ENCODE data around the gene CT45A1. TPM values are rescaled to one million over a fixed set of nuclear protein-coding genes. Genes with fewer than 3 reads are reported as not detected.
A peak's percentile ranks its signal among the peaks of the same experiment; 100 is the strongest.
"Not testable (repeated sequence)": the region's sequence is repeated elsewhere in the genome, so short reads cannot be mapped to it uniquely, and the experiment has no call there.

The CT45A1 gene, protein sequence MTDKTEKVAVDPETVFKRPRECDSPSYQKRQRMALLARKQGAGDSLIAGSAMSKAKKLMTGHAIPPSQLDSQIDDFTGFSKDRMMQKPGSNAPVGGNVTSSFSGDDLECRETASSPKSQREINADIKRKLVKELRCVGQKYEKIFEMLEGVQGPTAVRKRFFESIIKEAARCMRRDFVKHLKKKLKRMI
- total RNA-seq (not detected), polyA plus RNA-seq (not detected)
- long read RNA-seq, donor 1 = 0 reads
- long read RNA-seq, donor 2 = 0 reads
- long read RNA-seq, donor 3 = 0 reads
- long read RNA-seq, donor 4 = 0 reads
- long read RNA-seq, donor 5 = 0 reads
- long read RNA-seq, donor 6 = 0 reads
- long read RNA-seq, donor 7 = 0 reads
- long read RNA-seq, donor 8 = 0 reads
- long read RNA-seq, donor 9 = 0 reads
- long read RNA-seq, donor 10 = 0 reads

GRCh38 chrX:135713183-135713689, at the start of gene CT45A1:
TSS of gene CT45A1 (plus strand) at chrX:135713639. CDS start at chrX:135718941, 5,302 bp downstream.
- H3K27ac ChIP-seq; H3K4me1 ChIP-seq (replicated peaks in 1 of 2); H3K4me3 ChIP-seq; H3K9me3 ChIP-seq (replicated peaks in 1 of 3); H3K27me3 ChIP-seq; H3K36me3 ChIP-seq (replicated peaks in 1 of 2); intact Hi-C loops (cut with DNase I); DNase-seq: not testable (repeated sequence)
- WGBS, 4 donors = 78 to 88% (median 81%) methylated on average over 3 to 12 of the region's 15 CpGs

DNA sequence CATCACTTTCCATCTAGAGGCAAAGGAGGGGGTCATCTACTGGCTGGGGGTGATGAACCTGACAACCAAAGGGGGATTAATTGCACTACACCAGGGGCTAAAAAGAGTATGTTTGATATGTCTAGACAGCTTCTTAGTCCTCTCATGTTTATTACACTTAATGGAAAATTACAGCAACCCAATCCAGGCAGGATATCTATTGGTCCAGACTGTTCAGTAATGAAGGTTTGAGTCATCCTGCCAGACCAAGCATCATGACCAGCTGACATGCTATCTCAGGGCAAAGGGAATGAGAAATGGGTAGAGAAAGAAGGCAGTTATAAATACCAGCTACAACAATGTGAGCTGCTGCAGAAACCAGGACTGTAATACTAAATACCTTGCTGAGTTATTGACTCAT, 40.5 kb upstream of the CT45A1 start:
- H3K27me3 ChIP-seq; H3K9me3 ChIP-seq (replicated peaks in 1 of 3); H3K27ac ChIP-seq; H3K4me3 ChIP-seq; H3K36me3 ChIP-seq (replicated peaks in 1 of 2); DNase-seq; H3K4me1 ChIP-seq (replicated peaks in 1 of 2); intact Hi-C loops (cut with DNase I): not testable (repeated sequence)

GRCh38 chrX:135688137-135688536, 25.3 kb upstream of the CT45A1 start:
- intact Hi-C loops (cut with DNase I) = no loop called here
- Histone ChIP-seq H3K9me3 (replicated peaks in 1 of 3) (no peaks in the 10 kb centered on the region), H3K4me3 (no peak overlapping the region), H3K27me3 (peaks cover under 1% of the 10 kb centered on the region), H3K27ac (no peak overlapping the region), H3K4me1 (replicated peaks in 1 of 2) (no peaks in the 10 kb centered on the region), H3K36me3 (replicated peaks in 1 of 2) (no peaks in the 10 kb centered on the region)
- TF ChIP-seq POLR2A (IDR thresholded peaks at IDR 0.05) (no peak), CTCF (IDR thresholded peaks at IDR 0.05) (no peak)
- no peak for DNase-seq
- 28 to 54% (median 45%) methylated on average over 3 to 16 of the region's 16 CpGs for WGBS, 4 donors

GRCh38 chrX:135695471-135695870, 18.0 kb upstream of the CT45A1 start:
- intact Hi-C loops (cut with DNase I) = no loop called here
- Histone ChIP-seq H3K4me3 (no peak overlapping the region), H3K27ac (no peak overlapping the region), H3K9me3 (replicated peaks in 1 of 3) (no peaks in the 10 kb centered on the region), H3K4me1 (replicated peaks in 1 of 2) (no peaks in the 10 kb centered on the region), H3K27me3 (peaks cover 20% of the 10 kb centered on the region), H3K36me3 (replicated peaks in 1 of 2) (no peaks in the 10 kb centered on the region)
- TF ChIP-seq CTCF (IDR thresholded peaks at IDR 0.05) (no peak), POLR2A (IDR thresholded peaks at IDR 0.05) (no peak)
- DNase-seq = no peak
- WGBS, 4 donors = 38 to 64% (median 55%) methylated on average over 3 of the region's 3 CpGs

GRCh38 chrX:135697601-135698000, 15.8 kb upstream of the CT45A1 start:
- DNase-seq = no peak
- no peak for TF ChIP-seq POLR2A (IDR thresholded peaks at IDR 0.05)
- TF ChIP-seq CTCF (IDR thresholded peaks at IDR 0.05) = peak in 1 of 6 experiments; percentile 8
- Histone ChIP-seq H3K36me3 (replicated peaks in 1 of 2) (no peaks in the 10 kb centered on the region), H3K27me3 (peaks cover 20% of the 10 kb centered on the region), H3K27ac (no peak overlapping the region), H3K4me3 (no peak overlapping the region), H3K4me1 (replicated peaks in 1 of 2) (no peaks in the 10 kb centered on the region), H3K9me3 (replicated peaks in 1 of 3) (no peaks in the 10 kb centered on the region)
- intact Hi-C loops (cut with DNase I) = no loop called here
